Activated gamma-delta T cell treated with anti-CD3 and anti-CD28 coated beads, Interleukin-2, amount 50 U/mL, for 16 hours (primary cell): ENCODE measurements around the gene SIL1.
"Not testable (repeated sequence)": the region's sequence is repeated elsewhere in the genome, so short reads cannot be mapped to it uniquely, and the experiment has no call there.

Experiments used
- DNase-seq: peaks from one replicate; pipeline ENCODE4 v3.0.0-alpha.2; 2020; ENCODE audit warnings: low read depth

Gene SIL1

GRCh38 chr5:139108063-139108824 is 89.9 kb downstream of the SIL1 start:
- no peak for DNase-seq

DNA sequence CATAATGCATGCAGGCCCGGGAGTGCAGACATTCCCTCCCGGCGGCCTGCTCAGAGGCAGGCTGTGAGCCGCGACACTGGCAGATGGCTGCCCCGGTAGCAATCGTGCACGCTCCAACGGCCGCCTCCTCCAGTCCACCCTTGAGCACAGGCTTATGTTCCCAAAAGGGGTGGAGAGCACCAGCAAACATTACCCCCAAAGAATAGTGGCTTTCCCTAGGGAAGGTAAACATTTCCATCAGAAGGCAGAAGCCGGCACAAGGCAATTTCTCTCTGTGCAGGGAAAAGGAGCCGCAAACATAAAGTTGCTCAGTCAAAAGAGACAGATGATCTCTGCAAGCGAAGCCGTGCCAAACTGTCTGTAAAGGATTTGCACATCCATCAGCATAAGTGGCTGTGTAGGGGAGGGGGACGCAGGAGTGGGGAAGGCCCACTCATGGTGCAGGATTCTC is 92.5 kb downstream of the SIL1 start:
- DNase-seq, result no peak

- DNase-seq, result no peak
Observed at GRCh38 chr5:139104577-139105276, 93.4 kb downstream of the SIL1 start.

DNA sequence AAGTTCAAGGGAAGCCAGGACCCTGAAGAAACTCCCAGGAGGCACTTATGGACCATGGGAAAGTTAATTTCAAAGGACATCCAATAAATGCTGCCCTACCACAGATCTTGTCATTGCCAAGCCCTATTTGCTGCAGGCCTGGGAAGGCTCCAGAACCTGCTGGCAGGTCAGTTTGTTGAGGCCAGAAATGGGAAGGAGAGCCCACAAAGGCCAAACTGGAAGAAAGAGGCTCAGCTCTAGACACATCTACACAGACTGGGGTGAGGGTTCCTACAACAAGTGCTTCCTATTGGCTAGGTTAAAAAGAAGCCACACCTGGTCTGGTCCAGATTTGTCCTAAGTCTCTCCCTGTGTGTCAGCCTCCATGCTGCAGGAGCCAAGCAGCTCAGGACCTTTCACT is 94.4 kb downstream of the SIL1 start:
- no peak for DNase-seq

GRCh38 chr5:139100825-139101224 is 97.3 kb downstream of the SIL1 start:
- DNase-seq, result no peak

DNA sequence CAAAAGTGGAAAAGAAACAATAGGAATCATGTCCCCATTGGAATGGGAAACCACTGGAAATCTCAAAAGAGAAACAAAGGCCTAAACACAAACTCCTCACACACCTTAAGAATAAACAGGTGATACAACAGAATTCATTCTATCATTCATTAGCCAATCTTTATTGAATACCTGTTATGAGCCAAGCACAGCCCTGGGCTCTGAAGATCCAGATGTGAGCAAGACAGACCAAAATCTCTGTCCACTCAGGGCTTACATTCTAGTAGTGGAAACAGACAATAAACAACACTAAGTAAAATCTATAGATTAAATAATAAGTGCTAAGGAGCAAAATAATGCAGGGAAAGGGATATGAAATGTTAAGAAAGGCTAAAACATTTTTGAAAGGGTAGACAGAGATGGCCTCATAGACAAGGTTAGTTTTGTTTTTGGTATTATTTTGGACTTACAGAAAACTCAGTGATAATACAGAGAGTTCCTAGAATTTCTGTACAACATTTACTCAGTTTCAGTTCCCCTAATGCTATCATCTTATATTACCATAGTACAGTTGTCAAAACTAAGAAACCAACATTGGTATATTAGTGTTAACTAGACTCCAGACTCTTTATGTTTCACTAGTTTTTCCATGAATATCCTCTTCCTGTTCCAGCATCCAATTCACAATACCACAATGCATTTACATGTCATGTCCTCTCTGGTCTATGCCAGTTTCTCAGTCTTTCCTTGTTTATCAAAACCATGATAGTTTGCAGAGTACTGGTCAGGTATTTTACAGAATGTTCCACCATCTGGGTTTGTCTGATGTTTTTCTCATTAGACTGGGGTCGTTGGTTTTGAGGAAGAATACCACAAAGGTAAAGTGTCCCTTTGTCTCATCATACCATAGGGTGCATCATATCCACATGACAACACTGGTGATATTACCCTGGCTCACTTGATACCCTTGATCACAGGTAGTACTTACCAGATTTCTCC is 103.7 kb downstream of the SIL1 start:
- DNase-seq, result no peak

GRCh38 chr5:139092741-139093343 is 105.3 kb downstream of the SIL1 start:
- DNase-seq, result no peak

DNA sequence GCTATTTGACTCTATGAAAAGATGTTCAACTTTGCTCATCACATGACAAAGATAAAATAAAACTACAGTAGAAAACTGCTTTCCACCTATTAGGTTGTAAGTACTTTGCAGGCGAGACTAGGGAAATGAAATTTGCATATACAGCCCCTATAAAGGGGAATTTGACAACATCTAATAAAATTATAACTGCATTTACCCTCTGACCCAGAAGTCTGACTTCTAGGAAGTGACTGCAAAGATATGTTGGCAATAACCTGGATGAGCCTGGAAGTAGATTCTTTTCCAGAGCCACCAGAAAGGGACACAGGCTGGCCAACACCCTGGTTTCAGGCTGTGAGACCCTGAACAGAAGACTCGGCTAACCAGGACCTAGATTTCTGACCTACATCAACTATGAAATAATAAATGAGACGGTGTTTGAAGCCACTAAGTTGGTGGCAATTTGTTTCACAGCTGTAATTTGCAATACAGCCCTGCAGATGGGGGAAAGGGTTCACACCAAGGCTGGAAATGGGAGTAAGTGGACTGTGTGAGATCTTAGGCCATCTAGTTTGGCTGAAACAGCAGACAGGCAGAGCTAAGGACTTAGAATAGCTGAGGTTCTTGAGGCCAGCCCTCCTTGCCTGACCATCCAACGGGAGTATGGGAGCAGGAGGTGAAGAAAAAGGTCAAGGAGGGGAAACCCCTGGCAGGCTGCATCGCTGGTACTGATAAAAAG is 106.6 kb downstream of the SIL1 start:
- DNase-seq, result no peak

GRCh38 chr5:139090581-139090980 is 107.6 kb downstream of the SIL1 start:
- DNase-seq, result no peak

GRCh38 chr5:139088024-139088423 is 110.1 kb downstream of the SIL1 start:
- no peak for DNase-seq

- DNase-seq, result no peak
Observed at GRCh38 chr5:139082813-139083498, 115.2 kb downstream of the SIL1 start.

- DNase-seq, result no peak
Observed at GRCh38 chr5:139079991-139080610, 118.1 kb downstream of the SIL1 start.

DNA sequence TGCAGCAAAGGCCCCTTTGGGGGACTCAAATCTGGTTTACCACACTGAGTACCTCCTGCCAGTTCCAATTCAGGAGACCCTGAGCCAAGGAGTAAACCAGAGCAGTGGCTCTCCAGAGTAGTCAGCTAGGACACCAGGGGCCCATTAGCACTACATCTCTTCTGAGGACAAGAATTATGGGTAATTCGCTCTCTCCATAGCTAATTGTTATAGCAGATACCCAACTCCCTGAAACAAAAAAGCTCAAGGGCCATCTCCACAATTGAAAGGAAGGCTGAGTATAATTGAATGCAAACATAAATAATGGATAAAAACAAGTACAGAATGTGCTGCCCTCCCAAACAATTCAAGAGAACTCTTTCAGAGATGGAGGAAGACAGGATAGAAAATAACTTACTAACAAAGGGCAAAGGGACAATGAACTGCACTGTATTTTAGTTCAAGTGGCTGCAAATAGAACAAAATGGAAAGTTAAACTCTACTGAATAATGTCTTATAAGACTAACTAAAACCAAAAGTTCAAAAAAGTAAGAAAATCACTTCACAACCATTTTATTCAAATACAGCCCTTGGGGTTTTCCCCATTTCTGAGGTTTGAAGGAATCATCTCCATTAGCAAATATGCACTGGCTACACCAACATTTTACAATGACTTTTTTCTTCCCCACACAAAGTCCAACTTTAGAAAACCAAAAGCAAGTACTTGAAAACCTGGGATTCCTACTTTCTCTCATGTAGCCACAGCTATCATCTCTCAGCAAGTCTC is 118.8 kb downstream of the SIL1 start:
- no peak for DNase-seq

GRCh38 chr5:139078345-139078744 is 119.8 kb downstream of the SIL1 start:
- no peak for DNase-seq

DNA sequence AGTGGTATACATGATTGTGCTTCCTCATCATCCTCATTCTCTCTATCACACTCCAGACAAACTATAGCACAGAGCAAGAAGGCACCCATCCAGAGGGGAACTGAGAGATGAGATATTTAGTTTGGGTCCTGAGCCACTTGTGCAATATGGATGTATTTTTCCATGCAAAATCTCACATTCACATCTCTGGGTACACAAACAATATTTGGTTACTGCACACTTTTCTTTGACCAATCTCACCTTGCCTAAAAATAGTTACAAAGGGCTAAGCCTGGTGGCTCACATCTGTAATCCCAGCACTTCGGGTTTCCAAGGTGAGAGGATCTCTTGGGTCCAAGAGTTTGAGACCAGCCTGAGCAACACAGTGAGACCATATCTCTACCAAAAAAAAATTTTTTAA is 120.3 kb downstream of the SIL1 start:
- DNase-seq, result no peak

DNA sequence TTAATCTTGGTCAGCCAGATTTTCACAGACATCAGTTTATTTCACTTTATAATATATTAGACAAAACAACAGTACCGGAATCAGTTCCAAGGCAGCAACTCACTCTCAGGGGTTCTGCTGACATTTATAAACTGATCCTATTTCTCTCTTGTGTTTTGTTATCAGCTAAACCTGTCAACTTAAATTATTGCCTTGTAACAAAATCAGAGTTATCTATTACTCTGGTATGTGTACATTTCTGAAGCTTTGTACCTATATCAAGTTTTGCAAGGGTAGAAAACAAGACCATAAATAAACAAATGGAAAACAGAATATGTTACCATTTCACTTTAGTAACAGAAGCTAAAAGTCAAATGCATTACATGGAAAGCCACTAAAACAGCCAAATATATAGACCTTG is 122.1 kb downstream of the SIL1 start:
- no peak for DNase-seq

GRCh38 chr5:139075066-139076050 is 122.8 kb downstream of the SIL1 start:
- no peak for DNase-seq

GRCh38 chr5:139073956-139074355 is 124.2 kb downstream of the SIL1 start:
- not testable (repeated sequence) for DNase-seq
